ENCODE data around the gene CFAP97.
A peak's percentile ranks its signal among the peaks of the same experiment; 100 is the strongest.

The CFAP97 gene

GRCh38 chr4:185142564-185142911 is 61.3 kb downstream of the CFAP97 start:
- no peak for TF ChIP-seq CTCF (IDR thresholded peaks at IDR 0.05)

GRCh38 chr4:185141777-185142176 is 62.0 kb downstream of the CFAP97 start:
- no peak for TF ChIP-seq CTCF (IDR thresholded peaks at IDR 0.05)

GRCh38 chr4:185139736-185140135 is 64.1 kb downstream of the CFAP97 start:
- no peak for TF ChIP-seq CTCF (IDR thresholded peaks at IDR 0.05)

- no peak for TF ChIP-seq CTCF (IDR thresholded peaks at IDR 0.05)
These were observed 65.6 kb downstream of the CFAP97 start for GRCh38 chr4:185138161-185138560.

GRCh38 chr4:185137233-185137925 is 66.4 kb downstream of the CFAP97 start:
- TF ChIP-seq CTCF (IDR thresholded peaks at IDR 0.05) = no peak

- peak; percentile 68 for TF ChIP-seq CTCF (IDR thresholded peaks at IDR 0.05)
These were observed 69.4 kb downstream of the CFAP97 start for GRCh38 chr4:185134307-185134869.

GRCh38 chr4:185128272-185129119 is 75.3 kb downstream of the CFAP97 start:
- no peak for TF ChIP-seq CTCF (IDR thresholded peaks at IDR 0.05)
